GM19035 (cell line): ENCODE results near the gene PPARA.

Experiments
- ATAC-seq: cut with Tn5 transposase; IDR thresholded peaks from one replicate; pipeline ENCODE4 v1.9.1; 2021; ENCODE audit not compliant: unreplicated experiment

Gene PPARA

GRCh38 chr22:46142548-46143490 lies 7.5 kb upstream of the PPARA start:
- no peak for ATAC-seq

- no peak for ATAC-seq
Measured at GRCh38 chr22:46143491-46144147, 6.7 kb upstream of the PPARA start.

GRCh38 chr22:46145361-46145851 lies 4.9 kb upstream of the PPARA start:
- no peak for ATAC-seq

GRCh38 chr22:46145896-46146295 lies 4.4 kb upstream of the PPARA start:
- ATAC-seq: no peak

- ATAC-seq: no peak
Measured at GRCh38 chr22:46146329-46146728, 4.0 kb upstream of the PPARA start.

- no peak for ATAC-seq
Measured at GRCh38 chr22:46147061-46147460, 3.3 kb upstream of the PPARA start.

- ATAC-seq: no peak
Measured at GRCh38 chr22:46147471-46148267, 2.7 kb upstream of the PPARA start.

- no peak for ATAC-seq
Measured at GRCh38 chr22:46148336-46148735, 2.0 kb upstream of the PPARA start.

- ATAC-seq: no peak
Measured at GRCh38 chr22:46148816-46149511, 1.4 kb upstream of the PPARA start.

- peak; percentile 2 for ATAC-seq
Measured at GRCh38 chr22:46149512-46150033, 753 bp upstream of the PPARA start.

GRCh38 chr22:46150655-46151477 lies 540 bp downstream of the PPARA start:
- peak; percentile 32 for ATAC-seq

GRCh38 chr22:46153930-46154329 lies 3.6 kb downstream of the PPARA start:
- no peak for ATAC-seq

- ATAC-seq: no peak
Measured at GRCh38 chr22:46156031-46156430, 5.7 kb downstream of the PPARA start.

- no peak for ATAC-seq
Measured at GRCh38 chr22:46158283-46158682, 8.0 kb downstream of the PPARA start.

GRCh38 chr22:46159212-46159611 lies 8.9 kb downstream of the PPARA start:
- no peak for ATAC-seq

GRCh38 chr22:46159777-46160176 lies 9.5 kb downstream of the PPARA start:
- no peak for ATAC-seq

- no peak for ATAC-seq
Measured at GRCh38 chr22:46162285-46162684, 12.0 kb downstream of the PPARA start.

GRCh38 chr22:46162771-46163556 lies 12.6 kb downstream of the PPARA start:
- no peak for ATAC-seq

GRCh38 chr22:46163557-46163888 lies 13.2 kb downstream of the PPARA start:
- no peak for ATAC-seq
